ENCODE data around the gene HOXA5.
A peak's percentile ranks its signal among the peaks of the same experiment; 100 is the strongest.

Gene HOXA5

DNA sequence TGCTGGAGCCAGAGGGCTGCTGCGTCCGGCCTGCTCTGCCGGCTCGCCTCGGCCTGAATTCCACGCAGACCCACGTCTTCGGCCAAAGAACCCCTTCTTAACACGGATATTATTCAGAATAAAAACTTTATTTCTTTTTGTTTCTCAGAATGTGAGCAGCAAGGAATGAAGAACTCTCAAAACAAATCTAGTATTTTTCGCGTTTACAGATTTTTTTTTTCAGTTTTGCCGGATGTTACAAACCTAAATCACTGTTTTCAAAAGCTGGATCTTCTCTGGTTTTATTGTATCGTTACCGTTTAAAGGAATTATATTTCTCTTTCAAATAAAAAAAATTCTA is 36.6 kb downstream of the HOXA5 start:
- no peak for DNase-seq (ENCODE audit: low spot score)

DNA sequence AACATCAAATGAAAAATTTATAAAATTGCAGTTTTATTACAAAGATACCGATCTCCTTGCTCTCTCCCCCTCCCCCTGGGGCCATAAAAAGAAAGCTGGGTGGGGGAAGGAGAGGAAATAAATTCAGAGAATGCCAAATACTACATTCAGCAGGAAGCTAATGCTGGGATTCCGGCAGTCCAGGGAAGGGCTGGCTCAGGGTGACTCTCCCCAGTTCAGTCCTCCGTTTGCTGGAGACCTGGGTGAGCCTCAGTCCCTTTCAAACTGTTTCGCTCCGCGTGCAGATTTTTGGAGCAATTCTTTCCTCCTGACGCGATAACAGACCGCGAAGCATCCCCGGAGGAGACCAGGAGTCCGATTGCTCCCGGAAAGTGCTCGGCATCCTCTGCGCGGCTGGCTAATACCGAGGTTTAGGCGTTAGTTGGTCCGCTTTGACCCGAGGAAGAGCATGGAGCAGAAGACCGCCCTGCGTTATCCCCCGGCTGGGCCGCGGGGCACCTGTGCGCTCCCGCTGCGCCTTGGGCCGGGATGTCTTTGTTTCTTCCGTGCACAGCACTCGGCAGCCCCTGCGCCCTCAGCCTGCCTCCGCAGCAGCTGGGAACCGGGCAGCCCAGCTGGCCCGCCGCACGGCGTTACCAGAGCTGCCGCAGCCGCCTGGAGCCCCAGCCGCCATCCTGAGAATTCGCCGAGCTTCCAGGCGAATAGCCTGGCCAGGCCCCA is 37.1 kb downstream of the HOXA5 start:
- DNase-seq (ENCODE audit: low spot score): no peak

DNA sequence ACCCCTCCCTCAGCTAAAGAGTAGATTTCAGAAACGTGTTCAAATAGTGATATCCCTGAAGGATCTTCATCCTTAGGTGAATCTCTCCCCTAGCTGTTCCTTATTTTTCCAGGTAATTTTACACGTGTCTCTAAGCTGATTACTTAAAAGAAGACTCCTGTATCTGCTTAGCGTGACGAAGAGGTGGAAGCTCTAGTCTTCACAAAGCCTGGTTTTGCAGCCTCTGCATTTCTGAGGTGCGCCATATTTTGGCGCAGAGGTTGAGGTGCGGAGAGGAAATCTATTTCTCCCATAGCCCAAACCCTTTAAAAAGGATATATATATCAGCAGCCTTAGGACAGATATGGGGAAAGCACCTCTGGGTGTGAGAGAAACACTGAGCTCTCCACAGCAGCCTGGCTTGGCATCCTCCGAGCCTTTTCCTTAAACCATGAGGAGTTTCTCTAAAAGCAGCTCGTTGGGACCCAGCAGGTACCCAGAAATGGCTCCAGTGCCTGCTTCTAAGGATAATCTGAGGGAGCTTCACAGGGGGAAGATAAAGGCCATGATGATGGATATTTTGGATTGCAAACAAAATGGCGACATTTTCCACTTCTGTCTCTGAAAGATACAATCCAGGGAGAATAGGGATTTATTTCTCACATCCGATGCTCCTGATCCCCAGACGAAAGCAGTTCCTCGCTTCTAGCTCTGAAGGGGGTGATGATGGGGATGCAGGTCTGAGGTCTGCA is 38.0 kb downstream of the HOXA5 start:
- DNase-seq (ENCODE audit: low spot score): no peak

DNA sequence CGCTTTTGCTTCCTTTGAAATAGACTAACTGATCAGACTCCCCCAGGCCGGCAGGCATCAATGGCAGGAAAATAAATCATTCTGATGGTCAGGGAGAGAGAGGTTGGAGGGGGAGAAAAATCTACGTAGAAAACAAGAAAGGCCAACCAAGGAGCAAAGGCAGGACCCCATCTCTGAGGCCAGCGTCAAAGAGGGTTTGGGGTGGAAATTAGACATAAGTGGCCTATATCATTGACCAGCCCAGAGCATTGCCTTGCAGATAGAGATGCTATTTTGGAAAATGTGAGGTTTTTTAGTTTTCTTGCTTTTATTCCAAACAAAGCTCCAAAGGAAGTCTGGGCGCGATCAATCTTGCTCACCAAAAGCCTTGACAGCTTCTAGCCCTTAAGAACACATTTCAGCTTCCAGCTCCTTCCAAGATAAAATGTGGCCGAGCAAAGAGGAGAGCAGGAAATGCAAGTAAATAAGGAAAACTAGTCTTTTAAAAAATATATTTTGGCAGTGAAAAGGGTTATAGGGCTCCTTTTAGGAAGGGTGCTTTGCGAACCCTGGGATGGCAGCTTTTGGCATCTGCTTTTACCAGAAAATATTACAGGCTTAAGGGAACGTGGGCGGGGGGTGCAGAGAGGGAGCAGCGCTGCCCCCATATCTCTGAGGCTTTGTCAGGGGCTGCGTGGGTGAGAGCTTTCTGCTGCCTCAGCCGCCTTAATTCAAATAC is 39.0 kb downstream of the HOXA5 start:
- DNase-seq (ENCODE audit: low spot score): no peak

DNA sequence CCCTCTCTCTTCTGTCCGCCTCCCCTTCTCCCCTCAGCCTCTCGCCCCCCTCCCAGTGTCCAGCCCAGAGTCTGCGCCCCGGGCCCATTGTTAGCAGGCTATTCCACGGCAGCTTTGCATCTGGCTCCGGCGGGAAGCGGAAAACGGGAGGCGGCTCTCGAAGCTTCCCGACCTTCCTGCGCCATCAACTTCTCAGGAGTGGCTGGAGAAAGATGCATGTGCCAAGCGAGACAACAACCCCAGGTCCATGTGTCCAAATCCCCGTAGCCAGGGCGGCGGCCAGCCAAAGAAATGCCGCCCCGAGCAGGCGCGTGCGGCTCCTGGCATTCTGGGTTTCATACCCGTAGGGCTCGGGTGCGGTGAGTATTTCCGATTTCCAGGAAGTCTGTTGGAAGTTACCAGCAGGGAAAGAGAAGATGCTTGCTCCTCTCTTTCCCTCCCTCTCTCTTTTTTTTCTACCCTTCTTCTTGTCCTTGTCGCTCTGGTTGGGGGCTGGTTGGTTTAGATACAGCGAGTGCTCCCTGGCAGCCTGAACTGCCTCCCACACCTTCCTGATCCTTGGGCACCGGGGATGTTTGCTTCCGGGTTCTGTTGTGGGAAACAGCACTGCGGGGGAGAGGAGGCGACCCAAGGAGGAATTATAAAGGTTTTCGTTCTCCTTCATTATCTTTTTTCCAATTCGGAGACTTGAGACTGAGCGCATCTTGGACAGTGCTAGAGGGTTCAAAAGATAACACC is 39.8 kb downstream of the HOXA5 start:
- no peak for DNase-seq (ENCODE audit: low spot score)

DNA sequence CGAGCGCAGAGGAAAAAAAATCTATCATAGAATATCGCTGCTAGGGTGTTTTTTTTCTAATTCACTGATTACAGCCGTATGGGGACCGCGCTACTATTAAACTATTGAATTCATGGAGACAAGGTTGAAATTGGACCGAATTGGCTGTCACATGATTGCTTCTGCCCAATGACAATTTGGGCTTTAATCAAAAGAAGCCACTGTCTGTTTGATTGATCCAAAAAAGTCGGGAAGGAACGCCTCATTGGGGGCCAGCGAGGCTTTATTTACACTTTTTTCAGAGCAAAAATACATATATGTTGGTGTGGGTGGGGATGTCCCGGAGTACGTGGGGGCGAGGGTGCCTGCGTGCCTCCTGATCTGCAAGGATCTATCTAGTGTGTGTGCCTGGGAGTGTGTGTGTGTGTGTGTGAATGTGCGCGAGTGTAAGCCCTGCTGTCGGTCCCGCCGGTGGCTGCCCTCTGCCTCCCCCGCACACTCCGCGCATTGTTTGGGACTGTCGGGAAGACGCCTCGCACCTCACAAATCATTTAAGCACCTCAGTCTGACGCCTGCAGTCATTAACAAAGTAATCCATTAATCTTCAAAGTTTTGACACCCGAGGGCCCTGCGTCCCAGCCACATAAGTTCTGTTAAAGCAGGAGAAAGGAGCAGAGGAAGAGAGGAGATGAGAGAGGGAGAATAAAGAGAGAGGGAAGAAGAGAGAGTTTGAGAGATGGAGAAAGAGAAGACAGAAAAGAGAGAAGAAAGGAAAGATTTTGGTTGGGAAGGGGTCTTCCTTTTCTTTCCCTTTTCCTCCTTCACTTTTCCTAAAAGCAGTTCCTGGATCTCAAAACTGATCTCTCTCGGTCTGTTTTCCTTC is 40.7 kb downstream of the HOXA5 start, which contains the start of gene HOXA2:
HOXA2 (minus strand) TSS at position 103 of the 862 bp plus-strand sequence. CDS start 183 bp downstream, outside the sequence.
- no peak for DNase-seq (ENCODE audit: low spot score)

DNA sequence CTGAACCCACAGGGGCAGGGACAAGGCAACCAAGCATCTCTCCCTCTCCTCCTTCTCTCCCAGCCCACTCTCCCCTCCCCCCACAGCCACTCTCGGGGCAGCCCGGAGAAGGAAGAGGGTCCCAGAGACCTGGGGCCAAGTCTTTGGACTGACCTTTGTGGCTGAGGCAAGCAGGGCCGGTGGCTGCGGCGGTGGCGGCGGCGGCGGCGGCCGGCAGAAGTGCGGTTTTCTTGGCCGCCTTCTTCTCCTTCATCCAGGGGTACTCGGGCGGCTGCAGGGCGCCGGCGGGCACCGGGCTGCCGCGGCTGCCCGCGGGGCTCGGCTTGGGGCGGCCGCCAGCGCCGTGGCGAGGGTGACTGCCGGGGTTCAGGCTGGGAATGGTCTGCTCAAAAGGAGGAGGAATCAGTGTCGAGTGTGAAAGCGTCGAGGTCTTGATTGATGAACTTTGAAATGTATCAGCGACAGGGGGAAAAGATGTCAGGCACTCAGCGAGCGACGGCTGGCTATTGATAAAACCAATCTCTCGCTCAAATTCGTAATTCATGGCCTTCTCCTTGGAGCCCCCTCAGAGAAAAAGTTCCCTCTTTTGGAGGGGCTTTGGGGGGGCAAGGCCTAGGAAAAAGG is 41.4 kb downstream of the HOXA5 start:
- no peak for DNase-seq (ENCODE audit: low spot score)

DNA sequence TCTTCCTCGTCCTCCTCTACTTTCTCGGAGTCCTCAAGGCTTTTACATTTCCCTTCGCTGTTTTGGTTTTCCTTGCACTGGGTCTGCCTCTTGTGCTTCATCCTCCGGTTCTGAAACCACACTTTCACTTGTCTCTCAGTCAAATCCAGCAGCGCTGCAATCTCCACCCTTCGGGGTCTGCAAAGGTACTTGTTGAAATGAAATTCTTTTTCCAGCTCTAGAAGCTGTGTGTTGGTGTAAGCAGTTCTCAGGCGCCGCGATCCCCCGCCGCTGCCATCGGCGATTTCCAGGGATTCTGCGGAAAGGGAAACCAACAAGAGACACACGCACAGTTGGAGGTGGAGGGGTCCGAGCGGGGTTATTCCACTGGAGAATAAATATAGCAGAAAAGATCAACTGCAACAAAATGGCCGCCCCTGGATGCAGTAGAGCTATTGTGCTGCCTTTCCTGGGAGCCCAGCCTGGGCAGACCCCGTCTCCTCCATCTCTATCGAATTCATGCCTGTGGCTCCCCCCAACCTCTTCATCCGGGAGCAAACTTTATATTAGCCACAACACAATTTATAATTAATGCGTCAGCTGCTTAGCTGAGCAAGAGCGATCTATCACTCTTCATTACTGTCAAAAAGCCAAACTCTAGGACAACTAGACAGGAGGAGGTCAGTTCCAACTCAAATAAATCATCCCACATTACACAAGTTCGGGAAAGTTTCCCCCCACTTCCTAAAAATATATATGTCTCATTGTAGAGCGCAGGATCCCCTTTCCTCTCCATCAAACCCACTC is 42.1 kb downstream of the HOXA5 start:
- no peak for DNase-seq (ENCODE audit: low spot score)

DNA sequence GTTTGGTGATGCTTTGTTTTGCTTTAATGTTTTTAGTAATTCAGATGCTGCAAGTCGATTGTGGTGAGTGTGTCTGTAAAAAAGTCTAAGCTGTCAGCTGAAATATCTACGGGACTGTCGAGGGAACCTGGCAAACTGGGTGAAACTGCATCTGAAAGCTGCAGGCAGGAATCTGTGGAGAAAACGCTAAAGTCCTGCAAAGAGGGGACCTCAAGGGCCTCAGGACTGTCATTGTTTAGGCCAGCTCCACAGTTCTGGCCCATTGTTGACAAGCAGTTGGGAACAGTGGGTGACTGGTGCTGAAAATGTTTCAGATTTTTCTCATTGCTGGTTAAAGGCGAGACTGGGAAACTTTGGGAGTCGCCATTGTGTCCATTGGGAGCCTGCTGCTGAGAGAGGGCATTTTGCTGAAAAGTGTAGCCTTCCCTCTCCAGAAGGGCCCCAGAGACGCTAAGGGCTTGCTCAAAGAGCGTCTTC is 42.7 kb downstream of the HOXA5 start:
- no peak for DNase-seq (ENCODE audit: low spot score)

DNA sequence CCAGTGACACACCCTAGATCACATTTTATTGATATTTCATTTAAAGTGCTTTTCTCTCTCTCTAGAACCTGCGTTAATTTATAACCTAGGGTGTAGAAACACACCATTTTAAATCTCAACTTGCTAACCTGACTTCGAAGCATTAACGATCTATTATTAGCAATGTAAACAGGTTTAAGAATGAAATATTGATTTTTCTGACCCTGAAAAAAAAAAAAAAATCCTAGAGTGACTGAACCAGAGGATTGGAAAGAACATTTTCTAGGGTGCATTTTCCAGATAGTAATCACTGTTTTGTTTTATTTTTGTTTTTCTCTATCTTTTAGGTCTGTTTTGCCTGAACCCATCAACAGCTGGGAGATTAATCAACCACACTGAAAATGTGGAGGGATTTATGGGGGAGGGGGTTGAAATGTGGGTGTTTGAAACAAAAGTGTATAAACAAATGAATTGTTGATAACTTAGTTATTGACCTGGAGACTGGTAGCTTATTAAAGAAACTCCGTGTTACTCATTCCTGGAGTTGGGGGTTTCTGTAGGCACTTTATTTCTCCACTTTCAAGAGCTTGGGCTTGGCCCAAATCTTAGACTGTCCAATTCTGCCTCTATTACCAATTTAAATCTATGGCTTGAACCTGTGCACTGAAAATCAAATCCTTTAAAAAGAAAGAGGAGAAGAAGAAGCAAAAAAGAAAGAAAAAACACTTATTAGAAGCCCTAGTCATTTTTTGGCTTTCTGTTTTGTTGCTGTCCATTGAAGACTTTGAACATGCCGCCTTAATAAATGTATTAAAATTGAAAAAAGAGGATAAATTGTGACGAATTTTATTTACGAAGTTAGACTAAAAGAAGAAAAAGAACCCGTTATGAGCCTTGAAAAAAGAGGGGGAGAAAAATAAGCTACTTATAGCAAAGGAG is 43.8 kb downstream of the HOXA5 start:
- no peak for DNase-seq (ENCODE audit: low spot score)

DNA sequence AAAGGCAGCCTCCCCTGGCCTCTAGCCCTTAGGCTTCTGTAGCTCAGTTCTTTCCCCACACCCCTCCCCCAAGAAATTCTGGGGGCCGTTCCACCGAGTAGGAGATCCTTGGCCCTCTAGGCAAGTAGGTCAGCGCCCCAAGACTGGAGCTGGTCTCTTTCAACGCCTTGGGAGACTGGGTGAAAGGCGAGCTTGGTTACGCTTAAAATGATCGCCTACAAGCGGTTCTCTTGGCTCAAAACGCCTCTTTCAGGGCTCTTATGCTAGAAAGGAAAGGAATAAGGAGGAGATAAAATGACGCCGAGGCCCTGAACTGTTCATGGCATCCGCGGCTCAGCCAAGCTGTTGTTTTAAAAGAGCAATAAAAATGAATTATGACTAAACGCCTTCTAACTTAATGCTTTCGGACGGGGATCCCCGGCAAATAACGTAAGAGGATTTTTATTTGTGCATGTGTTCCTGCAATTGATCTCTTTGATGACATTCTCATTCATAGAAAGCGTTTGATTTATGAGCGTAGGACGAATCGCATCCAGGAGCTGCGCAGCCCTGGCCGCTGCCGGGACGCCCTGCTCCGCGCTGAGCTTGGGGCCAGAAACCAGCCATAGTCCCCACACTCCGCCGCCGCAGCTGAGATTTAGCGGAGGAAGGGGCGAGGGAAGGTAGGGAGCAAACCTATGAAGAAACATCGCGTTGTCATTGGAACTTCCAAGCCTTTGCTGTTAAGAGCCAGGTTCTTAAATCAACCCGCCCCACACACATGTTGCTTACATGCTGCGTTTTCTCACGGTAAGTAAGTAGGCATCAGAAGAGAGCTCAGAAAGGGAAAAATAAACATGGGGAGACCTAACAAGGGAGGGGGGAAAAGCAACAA is 44.7 kb downstream of the HOXA5 start:
- DNase-seq (ENCODE audit: low spot score): no peak

DNA sequence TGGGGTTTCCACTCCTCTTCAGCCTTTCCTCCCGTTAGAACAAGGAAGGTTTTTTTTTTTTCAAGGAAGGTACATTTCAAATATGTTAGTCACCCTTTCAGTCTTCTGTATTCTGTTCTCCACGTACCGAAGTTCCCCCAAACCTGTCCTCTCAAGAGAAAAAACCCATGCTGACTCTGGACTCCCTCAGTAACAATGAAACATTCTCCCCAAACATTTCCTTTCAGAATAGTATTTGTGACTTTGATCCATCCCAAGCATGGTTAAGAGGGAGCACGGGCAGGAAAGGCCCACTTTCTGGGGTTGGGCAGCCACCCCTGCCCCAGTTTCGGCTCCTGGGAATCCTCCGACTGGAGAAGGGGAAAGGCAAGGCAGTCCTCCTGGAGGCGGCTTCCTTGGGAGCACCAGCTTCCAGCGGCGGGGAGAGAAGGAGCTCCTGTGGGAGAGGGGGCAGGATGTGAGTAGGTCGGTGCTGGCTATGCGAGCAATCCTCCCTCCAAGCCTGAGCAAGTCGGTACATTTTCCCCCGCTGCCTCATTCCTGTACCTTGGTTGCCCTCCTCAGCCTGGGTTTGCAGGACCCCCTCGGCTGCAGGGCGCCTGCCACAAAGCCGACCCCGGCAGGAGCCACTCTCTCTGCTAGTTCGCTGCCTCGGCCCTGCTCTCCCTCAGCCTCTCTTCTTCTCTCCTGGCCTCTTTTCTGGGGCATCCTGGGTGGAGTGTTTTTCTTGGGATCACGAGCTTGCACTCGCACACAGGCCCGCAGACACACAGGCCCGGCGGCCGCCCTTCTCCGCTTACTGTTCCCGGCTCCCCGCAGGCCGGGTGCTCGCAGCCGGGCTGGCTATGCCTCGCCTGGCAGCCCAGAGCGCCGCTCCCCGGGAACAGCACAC is 45.5 kb downstream of the HOXA5 start:
- no peak for DNase-seq (ENCODE audit: low spot score)

DNA sequence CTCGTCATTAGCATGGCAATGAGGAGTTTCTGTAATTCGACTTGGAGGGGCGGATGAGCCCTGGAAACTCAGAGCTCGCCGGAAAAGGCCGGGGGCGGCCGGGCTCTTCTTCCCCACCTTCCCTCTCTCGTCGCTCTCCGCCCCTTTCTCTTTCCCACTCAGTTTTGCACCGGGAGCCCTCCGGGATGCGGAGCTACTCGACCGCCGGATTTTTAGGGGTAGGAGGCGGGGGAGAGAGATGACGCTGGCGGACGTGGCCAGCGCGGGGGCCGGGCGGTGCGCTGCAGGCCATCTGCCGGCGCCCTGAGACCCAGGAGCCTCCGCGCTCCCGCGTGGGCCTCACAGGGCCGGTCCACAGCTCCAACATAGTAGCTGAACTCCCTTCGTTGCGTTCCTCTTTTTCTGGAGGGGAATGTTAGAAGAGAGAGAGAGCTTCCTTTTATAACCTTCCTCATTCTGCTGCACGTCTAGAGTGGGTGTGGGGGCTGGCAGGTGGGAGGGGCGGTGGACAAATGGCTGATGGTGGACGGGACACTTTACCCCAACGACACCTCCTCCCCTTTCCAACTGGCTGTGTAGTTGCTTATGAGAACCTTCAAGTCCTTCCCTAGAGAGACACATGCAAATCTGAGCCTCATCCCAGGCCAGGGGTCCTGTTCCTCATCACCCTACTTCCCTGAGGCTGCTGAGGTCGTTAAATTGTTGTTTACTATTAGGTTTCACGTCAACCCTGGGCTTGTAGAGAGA is 46.5 kb downstream of the HOXA5 start:
- DNase-seq (ENCODE audit: low spot score): no peak

DNA sequence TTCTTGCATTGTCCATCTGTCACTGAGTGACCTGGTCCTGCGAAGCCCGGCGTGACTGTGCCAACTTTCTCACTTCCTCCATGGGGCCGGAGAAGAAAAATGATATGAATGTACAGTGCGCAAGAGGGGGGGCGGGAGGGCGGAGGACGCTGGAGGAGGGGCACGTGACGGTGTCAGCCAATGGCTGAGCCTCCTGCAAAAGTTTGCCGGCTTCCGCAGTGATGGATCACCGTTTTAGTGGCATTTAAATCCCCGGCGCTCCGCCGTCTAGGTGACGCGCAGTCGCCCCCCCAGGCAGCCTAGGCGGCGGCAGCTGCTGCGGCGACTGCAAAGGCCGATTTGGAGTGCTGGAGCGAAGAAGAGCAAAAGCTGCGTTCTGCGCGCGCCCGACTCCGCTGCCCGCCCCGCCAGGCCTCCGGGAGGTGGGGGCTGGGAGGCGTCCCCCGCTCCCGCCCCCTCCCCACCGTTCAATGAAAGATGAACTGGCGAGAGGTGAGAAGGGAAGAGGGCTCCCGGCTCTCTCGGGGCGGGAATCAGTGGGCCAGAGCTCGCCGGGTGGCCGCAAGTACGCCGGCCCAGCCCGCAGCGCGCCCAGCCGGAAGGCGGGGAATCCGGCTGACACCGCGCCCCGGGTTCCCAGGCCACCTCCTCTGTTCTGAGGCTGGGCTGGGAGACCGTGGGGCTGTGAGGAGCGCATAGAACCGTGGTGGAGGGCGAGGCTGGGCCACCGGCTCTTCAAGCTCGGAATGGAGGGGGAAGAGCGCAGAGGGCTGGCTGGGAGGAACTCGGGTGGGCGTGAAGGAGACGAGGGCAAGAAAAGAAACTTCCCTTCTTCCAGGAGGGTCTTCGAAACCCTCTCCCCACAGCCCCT is 47.3 kb downstream of the HOXA5 start, which contains the start of gene HOXA1:
HOXA1 (minus strand) TSS at position 104 of the 871 bp plus-strand sequence; CDS start at position 16, 88 bp downstream.
- peak; percentile 81 for DNase-seq (ENCODE audit: low spot score)

All from CD4-positive, alpha-beta T cell treated with Interleukin-15 for 4 hours (primary cell).